ENCODE results near the gene MRPL54.

The MRPL54 gene

DNA sequence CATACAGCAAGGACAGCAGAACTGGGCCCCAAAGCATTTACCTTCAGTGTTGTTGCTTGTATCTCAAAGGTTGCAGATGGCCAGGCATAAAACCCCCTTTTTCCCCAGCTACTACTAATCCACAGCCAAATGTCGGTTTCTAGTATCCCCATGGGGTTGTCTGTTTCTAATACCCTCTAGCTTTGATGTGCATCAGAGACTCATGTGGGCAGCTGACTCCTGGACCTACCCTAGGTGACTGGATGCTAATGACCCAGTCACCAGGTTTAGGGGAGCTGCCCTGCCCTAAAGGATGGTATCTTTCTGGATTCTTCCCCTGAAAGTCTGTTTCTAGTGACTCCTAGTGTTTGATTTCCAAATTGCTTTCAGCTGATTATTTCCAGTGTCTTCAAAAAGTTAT, 30.4 kb upstream of the MRPL54 start:
- TF ChIP-seq CTCF (IDR thresholded peaks at IDR 0.05; ENCODE audit: low read length, missing control alignments) = no peak
- no peak for DNase-seq (ENCODE audit: low read depth)

GRCh38 chr19:3733549-3734309, 28.8 kb upstream of the MRPL54 start:
- no peak overlapping the region for H3K4me3 ChIP-seq (replicated peaks; ENCODE audit: low read depth, low read length)
- no peak for DNase-seq (ENCODE audit: low read depth)
- TF ChIP-seq CTCF (IDR thresholded peaks at IDR 0.05; ENCODE audit: low read length, missing control alignments) = no peak

More for the DNA sequence above, 30.4 kb upstream of the MRPL54 start:
- no peak overlapping the region for H3K4me3 ChIP-seq (replicated peaks; ENCODE audit: low read depth, low read length)

DNA sequence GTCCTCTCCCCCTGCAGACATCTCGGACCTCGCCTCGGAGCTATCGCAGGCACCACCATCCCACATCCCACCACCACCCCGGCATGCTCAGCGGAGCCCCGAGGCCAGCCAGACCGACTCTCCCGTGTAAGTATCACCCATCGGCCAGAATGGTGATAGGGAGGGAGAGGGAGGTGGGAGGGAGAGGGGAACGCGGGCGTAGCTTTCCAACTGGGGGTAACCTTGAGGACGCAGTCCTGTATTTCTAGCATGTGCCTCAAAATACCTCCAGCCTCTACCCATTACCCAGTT, 28.2 kb upstream of the MRPL54 start:
- no peak for DNase-seq (ENCODE audit: low read depth)
- H3K4me3 ChIP-seq (replicated peaks; ENCODE audit: low read depth, low read length) = no peak overlapping the region
- no peak for TF ChIP-seq CTCF (IDR thresholded peaks at IDR 0.05; ENCODE audit: low read length, missing control alignments)

DNA sequence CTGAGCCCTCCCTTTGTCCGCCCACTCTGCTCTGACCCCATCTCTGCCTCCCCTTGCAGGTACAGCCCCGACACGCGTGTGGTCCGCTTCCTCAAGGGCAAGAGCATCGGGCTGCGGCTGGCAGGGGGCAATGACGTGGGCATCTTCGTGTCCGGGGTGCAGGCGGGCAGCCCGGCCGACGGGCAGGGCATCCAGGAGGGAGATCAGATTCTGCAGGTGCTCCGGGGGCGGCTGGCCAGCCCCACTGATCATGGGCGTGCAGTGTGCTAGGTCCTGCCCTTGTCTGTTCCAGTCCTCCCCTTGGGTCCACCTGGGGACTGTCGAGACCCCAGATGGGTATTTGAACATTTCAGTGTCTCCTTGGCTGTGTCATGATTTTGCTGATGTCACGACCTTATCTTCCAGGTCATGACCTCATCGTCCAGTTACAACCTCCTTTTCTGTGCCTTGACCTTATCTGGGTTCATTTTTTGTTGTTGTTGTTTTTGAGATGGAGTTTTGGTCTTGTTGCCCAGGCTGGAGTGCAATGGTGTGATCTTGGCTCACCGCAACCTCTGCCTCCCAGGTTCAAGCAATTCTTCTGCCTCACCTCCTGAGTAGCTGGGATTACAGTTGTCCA, 26.3 kb upstream of the MRPL54 start:
- DNase-seq (ENCODE audit: low read depth) = no peak
- no peak for TF ChIP-seq CTCF (IDR thresholded peaks at IDR 0.05; ENCODE audit: low read length, missing control alignments)
- no peak overlapping the region for H3K4me3 ChIP-seq (replicated peaks; ENCODE audit: low read depth, low read length)

- H3K4me3 ChIP-seq (replicated peaks; ENCODE audit: low read depth, low read length) = no peak overlapping the region
- TF ChIP-seq CTCF (IDR thresholded peaks at IDR 0.05; ENCODE audit: low read length, missing control alignments) = no peak
- DNase-seq (ENCODE audit: low read depth) = no peak
Observed at GRCh38 chr19:3737487-3738205, 24.8 kb upstream of the MRPL54 start.

DNA sequence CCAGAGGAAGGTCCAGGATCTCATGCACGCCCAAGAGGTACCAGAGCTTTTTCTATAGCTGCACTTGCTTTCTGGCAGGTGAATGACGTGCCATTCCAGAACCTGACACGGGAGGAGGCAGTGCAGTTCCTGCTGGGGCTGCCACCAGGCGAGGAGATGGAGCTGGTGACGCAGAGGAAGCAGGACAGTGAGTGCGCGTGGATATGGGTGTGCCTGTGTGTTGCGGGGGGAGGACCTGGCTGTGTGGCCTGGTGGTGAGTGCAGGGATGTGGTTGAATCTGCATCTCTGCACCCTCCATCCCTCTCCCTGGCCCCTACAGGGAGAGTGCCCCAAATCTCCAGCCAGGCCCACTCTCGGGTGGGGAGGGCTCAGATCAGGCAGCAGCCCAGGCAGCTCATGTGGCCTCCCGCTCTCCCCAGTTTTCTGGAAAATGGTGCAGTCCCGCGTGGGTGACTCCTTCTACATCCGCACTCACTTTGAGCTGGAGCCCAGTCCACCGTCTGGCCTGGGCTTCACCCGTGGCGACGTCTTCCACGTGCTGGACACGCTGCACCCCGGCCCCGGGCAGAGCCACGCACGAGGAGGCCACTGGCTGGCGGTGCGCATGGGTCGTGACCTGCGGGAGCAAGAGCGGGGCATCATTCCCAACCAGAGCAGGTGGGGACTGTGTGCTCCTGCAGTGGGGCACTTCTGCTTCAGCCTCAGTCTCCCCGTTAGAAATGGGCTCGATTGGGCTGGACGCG, 23.8 kb upstream of the MRPL54 start:
- no peak for TF ChIP-seq CTCF (IDR thresholded peaks at IDR 0.05; ENCODE audit: low read length, missing control alignments)
- H3K4me3 ChIP-seq (replicated peaks; ENCODE audit: low read depth, low read length) = no peak overlapping the region
- no peak for DNase-seq (ENCODE audit: low read depth)
